Loucy (cell line): ENCODE measurements around the gene CSF1R.

Experiments
- EZH2phosphoT487 ChIP-seq: fragments of 200-600 bp; IDR thresholded peaks from 2 replicates; pipeline ENCODE4 v1.6.1; 2018; ENCODE audit warnings: antibody characterized with exemption, mild to moderate bottlenecking, moderate library complexity, borderline replicate concordance
- TF ChIP-seq, protein P1 (sequence below): fragments of 200-600 bp; sonication (generic); conservative IDR thresholded peaks from 2 replicates; pipeline ENCODE4 v1.5.1; 2014; ENCODE audit warnings: mild to moderate bottlenecking, antibody characterized with exemption, low read length

DNA sequence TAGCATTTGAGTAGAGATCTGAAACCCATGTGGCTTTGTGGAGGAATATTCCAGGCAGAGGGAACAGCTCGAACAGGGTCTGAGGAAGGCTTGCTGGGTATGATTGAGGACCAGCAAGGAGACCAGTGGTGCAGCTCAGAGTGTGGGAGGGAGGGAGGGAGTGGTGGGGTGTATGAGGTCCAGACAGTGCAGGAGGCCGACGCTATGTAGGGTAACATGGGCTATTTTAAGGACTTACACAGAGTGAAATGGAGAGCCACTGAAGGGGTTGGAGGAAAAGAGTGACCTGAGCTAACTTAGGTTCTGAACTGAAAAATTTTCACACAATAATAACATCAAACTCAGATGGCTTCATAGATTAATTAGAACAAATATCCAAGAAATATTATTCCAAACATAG is 43.9 kb downstream of the CSF1R start:
- TF ChIP-seq EZH2phosphoT487: no peak
- TF ChIP-seq, protein P1, sequence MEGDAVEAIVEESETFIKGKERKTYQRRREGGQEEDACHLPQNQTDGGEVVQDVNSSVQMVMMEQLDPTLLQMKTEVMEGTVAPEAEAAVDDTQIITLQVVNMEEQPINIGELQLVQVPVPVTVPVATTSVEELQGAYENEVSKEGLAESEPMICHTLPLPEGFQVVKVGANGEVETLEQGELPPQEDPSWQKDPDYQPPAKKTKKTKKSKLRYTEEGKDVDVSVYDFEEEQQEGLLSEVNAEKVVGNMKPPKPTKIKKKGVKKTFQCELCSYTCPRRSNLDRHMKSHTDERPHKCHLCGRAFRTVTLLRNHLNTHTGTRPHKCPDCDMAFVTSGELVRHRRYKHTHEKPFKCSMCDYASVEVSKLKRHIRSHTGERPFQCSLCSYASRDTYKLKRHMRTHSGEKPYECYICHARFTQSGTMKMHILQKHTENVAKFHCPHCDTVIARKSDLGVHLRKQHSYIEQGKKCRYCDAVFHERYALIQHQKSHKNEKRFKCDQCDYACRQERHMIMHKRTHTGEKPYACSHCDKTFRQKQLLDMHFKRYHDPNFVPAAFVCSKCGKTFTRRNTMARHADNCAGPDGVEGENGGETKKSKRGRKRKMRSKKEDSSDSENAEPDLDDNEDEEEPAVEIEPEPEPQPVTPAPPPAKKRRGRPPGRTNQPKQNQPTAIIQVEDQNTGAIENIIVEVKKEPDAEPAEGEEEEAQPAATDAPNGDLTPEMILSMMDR: no peak
